Fibroblast of skin of right quadriceps (primary cell): ENCODE data around the gene ARHGAP10.

Experiments used
- DNase-seq: peaks from one replicate; pipeline ENCODE4 v3.0.0-alpha.2; 2013

Gene ARHGAP10

GRCh38 chr4:148004228-148004857 lies 272.5 kb downstream of the ARHGAP10 start:
- DNase-seq, result no peak

DNA sequence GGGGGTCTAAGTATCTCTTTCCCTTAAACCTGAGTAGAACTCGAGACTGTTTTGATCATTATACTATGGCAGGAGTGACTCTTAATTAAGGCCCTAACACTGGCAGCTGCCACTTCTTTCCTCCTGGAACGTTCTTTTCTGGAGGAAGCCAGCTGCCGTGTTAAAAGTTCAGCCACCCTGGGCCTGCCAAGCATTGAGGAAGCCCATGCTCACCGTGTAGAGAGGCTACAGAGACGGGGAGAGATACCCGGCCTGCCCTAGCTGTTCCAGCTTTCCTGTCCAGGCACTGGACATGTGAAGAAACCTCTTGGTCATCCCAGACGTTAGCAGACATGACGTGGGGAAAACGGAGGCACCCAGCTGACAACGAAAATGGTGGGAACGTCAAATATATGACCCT lies 274.1 kb downstream of the ARHGAP10 start:
- no peak for DNase-seq

- DNase-seq, result peak; percentile 97
Measured at GRCh38 chr4:148007314-148007760, 275.4 kb downstream of the ARHGAP10 start.

DNA sequence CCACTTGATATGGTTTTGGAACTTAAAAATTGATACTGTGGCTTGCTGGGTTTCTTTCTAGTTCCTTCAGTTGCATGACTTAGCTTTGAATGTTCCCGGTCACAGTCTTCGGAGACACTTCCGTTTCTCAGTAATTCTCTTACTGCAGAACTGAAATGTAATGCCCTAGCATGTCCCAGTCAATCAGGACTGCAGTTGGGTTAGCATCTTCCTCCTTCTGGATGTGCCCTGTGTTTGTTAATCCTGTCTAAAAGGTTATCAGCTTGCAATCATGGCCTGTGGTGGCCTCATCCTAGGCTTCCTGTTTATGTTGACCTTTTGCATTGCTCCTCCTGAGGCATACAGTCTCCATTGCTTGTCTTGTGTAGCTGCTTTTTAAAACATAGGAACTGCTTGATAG lies 275.9 kb downstream of the ARHGAP10 start:
- DNase-seq, result no peak

- DNase-seq, result no peak
Measured at GRCh38 chr4:148015058-148015457, 283.2 kb downstream of the ARHGAP10 start.

DNA sequence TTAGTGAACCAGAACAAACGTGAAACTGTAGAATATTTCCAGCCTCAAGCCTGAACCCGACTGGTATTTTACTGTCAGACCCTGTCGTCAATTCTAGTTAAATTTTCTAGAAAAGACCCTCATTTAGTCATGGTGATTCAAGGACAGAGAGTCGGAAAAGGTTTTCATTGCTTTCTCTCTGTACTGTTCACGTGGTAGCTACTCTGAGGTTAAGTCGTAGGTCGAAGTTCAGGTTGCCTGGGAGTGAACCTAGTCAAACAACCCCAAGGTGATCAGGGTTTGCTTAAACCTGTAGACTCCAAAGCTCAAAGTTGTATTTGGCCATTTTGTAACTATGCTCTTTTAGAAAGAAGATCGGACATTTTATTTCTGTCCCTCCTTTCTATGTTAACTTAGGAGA lies 283.6 kb downstream of the ARHGAP10 start:
- no peak for DNase-seq

- DNase-seq, result no peak
Measured at GRCh38 chr4:148016063-148016637, 284.3 kb downstream of the ARHGAP10 start.

DNA sequence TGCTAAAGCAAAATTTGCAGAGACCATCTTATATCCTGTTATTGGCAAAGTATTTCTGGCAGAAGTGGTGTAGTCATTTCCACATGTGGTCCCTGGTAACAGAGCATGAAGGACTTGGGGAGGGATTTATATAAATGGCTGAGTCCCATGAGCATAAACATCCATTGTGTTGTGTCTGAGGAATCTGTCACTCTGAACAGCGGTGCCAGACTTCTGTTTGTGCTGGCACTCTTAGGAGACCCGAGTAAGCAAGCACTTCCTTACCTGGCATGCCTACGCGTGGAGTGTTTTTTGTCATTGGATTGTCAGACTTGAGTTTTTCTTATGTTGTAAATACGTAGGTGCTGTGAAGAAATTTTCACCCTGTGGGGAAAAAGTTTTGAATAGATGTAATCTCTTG lies 285.9 kb downstream of the ARHGAP10 start:
- no peak for DNase-seq

DNA sequence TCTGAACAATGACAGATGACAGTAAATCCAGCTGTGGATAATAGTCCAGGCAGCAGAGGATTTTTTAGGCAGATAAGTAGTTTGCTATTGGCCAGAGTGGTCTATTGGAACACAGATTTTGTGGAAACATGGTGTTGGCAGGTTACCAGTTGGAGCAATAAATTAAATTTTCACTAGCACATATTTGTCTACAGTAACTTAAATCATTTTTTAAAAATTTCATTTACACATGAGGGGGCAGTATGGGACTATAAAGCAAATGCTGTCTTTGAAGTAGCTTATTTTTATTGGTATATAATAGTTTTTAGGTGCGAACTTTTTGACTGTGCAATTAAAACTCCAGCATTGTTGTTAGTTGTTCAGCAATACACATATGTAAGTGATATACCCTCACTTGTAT lies 289.8 kb downstream of the ARHGAP10 start:
- peak; percentile 30 for DNase-seq

GRCh38 chr4:148022975-148023374 lies 291.1 kb downstream of the ARHGAP10 start:
- DNase-seq, result no peak

DNA sequence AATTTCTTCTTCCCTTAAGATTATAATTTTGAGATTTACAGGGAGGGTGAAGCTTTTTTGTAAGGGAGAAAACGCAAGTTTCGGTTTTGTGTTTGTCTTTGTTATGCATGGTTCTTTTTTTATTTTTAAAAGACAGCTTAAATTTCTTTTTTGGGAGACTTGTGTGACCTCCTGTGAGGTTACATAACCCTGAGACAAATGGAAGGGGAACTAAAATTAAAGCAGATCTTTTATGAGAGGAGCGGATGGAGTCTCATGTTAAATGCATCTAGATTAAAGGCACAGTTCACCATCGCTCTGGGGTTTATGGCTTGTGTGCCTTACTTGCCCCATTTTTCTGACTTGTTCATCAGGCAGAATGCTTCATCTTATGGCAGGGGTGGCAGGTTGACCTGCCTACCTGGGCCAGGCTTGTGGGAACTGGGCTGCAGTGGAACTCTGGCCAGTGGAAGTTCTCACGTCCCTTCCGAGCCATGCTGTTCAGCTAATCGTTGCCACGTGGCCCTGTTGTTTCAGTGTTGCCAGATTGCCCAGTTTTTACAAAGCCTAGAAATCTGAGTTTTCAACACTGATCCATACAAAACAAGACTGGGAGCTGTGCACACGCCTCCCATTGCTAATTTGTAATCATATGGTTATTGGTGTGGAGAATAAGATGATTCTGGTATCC lies 291.8 kb downstream of the ARHGAP10 start:
- no peak for DNase-seq

DNA sequence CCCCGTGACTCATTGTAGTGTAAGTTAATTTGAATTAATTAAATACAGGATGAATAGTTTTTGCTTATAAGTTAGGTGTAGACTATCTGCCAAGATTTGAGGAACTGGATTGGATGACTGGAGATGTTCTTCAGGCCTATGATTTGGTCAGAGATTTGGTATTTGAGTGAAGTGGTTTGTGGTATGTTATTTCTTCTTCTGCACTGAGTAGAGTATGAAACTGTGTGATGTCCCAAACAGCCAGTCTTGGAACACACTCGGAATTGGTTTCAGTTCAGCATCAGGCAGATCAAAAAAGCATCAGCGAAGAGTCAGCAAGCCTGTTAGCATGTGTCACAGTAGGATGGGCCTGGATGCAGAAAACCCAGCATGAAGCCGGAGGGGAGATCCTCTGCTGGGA lies 294.1 kb downstream of the ARHGAP10 start:
- peak; percentile 96 for DNase-seq

GRCh38 chr4:148027201-148027600 lies 295.3 kb downstream of the ARHGAP10 start:
- DNase-seq, result no peak

- no peak for DNase-seq
Measured at GRCh38 chr4:148029781-148030180, 297.9 kb downstream of the ARHGAP10 start.

GRCh38 chr4:148030193-148030873 lies 298.4 kb downstream of the ARHGAP10 start:
- DNase-seq, result peak; percentile 77

DNA sequence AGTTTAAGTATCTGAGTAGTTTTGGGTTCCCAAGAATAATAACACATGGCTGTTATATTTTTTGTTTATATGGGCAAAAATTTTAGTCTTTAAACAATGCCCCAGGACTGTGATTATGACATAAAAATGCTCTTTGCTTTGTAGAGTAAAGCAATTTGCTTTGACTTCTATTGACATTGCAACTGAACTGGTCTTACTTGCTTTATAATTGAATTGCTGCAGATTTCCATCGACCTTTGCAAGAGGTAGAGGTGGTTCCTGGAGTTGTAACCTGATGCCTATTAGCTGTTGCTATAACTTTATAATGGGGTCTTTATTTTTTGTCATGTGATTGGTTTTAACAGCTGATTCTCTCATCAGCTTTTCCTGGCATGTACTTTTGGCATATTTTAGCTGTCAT lies 302.9 kb downstream of the ARHGAP10 start:
- DNase-seq, result no peak

DNA sequence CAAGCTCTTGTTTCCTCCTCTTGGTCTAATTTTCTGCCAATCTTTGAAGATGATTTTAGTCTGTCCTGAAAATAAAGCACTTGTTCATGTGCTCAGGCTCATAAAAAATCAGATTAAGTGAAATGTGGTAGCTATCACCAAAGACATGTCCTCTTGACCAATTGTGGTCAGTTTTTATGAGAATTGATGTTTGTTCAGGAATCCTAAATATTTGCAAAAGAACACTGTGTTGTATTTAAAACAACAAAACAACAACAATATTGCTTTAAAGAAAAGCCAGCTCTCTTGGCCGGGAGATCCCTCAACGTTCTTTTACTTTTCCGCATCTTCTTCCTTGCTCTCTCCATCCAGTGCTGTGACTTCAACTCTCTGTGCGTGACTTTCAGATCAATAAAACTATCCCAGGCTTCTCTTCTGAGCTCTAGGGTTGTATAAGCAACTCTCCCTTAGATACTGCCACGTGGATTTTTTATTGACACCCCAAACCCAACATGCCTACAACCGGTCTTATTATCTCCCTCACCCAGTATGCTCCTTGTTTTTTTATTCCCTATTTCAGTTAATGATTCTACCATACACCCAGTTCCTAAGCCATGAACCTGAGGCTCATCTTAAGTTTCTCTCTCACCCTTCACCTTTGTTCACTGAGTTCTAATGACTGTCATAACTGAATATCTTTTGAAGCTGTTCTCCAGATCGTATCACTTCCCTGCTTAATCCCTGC lies 309.9 kb downstream of the ARHGAP10 start:
- DNase-seq, result no peak

- DNase-seq, result no peak
Measured at GRCh38 chr4:148044089-148044911, 312.4 kb downstream of the ARHGAP10 start.

GRCh38 chr4:148044912-148045352 lies 313.0 kb downstream of the ARHGAP10 start:
- no peak for DNase-seq

GRCh38 chr4:148048598-148048997 lies 316.7 kb downstream of the ARHGAP10 start:
- no peak for DNase-seq

GRCh38 chr4:148051403-148051802 lies 319.5 kb downstream of the ARHGAP10 start:
- DNase-seq, result no peak

GRCh38 chr4:148052448-148052847 lies 320.6 kb downstream of the ARHGAP10 start:
- DNase-seq, result no peak
